ENCODE results near the gene HDAC11.
"Not testable (repeated sequence)": the region's sequence is repeated elsewhere in the genome, so short reads cannot be mapped to it uniquely, and the experiment has no call there.

The HDAC11 gene

GRCh38 chr3:13518516-13518953 is 38.4 kb downstream of the HDAC11 start:
- H3K4me3 ChIP-seq (ENCODE audit: low read depth, low read length) = no peak overlapping the region
- DNase-seq = peak; percentile 39
- no peaks in the 10 kb centered on the region for H3K27me3 ChIP-seq
- H3K4me1 ChIP-seq = no peaks in the 10 kb centered on the region
- no peak for TF ChIP-seq CTCF (IDR thresholded peaks at IDR 0.05; ENCODE audit: low read depth, low read length)
- no peaks in the 10 kb centered on the region for H3K9me3 ChIP-seq
- no peaks in the 10 kb centered on the region for H3K36me3 ChIP-seq

GRCh38 chr3:13519006-13519791 is 39.1 kb downstream of the HDAC11 start:
- Histone ChIP-seq H3K27me3 (no peaks in the 10 kb centered on the region), H3K4me3 (ENCODE audit: low read depth, low read length) (no peak overlapping the region)
- no peak for TF ChIP-seq CTCF (IDR thresholded peaks at IDR 0.05; ENCODE audit: low read depth, low read length)

GRCh38 chr3:13520326-13520880 is 40.3 kb downstream of the HDAC11 start:
- H3K27me3 ChIP-seq = no peaks in the 10 kb centered on the region
- H3K9me3 ChIP-seq = no peaks in the 10 kb centered on the region
- H3K4me3 ChIP-seq (ENCODE audit: low read depth, low read length) = no peak overlapping the region
- no peaks in the 10 kb centered on the region for H3K4me1 ChIP-seq
- DNase-seq = no peak
- TF ChIP-seq CTCF (IDR thresholded peaks at IDR 0.05; ENCODE audit: low read depth, low read length) = no peak
- no peaks in the 10 kb centered on the region for H3K36me3 ChIP-seq

More at GRCh38 chr3:13519006-13519791, 39.1 kb downstream of the HDAC11 start:
- no peaks in the 10 kb centered on the region for H3K36me3 ChIP-seq
- no peaks in the 10 kb centered on the region for H3K4me1 ChIP-seq
- H3K9me3 ChIP-seq = no peaks in the 10 kb centered on the region
- no peak for DNase-seq

GRCh38 chr3:13521309-13521708 is 41.2 kb downstream of the HDAC11 start:
- DNase-seq = no peak
- Histone ChIP-seq H3K4me1 (no peaks in the 10 kb centered on the region), H3K9me3 (no peaks in the 10 kb centered on the region), H3K36me3 (no peaks in the 10 kb centered on the region), H3K27me3 (no peaks in the 10 kb centered on the region), H3K4me3 (ENCODE audit: low read depth, low read length) (no peak overlapping the region)
- TF ChIP-seq CTCF (IDR thresholded peaks at IDR 0.05; ENCODE audit: low read depth, low read length) = no peak

GRCh38 chr3:13521749-13522148 is 41.6 kb downstream of the HDAC11 start:
- H3K9me3 ChIP-seq; H3K27me3 ChIP-seq; DNase-seq; H3K4me3 ChIP-seq (ENCODE audit: low read depth, low read length); H3K4me1 ChIP-seq; H3K36me3 ChIP-seq: not testable (repeated sequence)

GRCh38 chr3:13522236-13522635 is 42.1 kb downstream of the HDAC11 start:
- H3K27me3 ChIP-seq = no peaks in the 10 kb centered on the region
- H3K4me1 ChIP-seq = no peaks in the 10 kb centered on the region
- DNase-seq = no peak
- H3K9me3 ChIP-seq = no peaks in the 10 kb centered on the region
- H3K36me3 ChIP-seq = no peaks in the 10 kb centered on the region
- TF ChIP-seq CTCF (IDR thresholded peaks at IDR 0.05; ENCODE audit: low read depth, low read length) = no peak
- H3K4me3 ChIP-seq (ENCODE audit: low read depth, low read length) = no peak overlapping the region

Data from BE2C (cell line).